Measurements from ENCODE around the gene CLEC16A. TPM values are rescaled to one million over a fixed set of nuclear protein-coding genes. Genes with fewer than 3 reads are reported as not detected.

CLEC16A gene
- total and polyA plus RNA-seq, 2 experiments from 2014 or later, result 9.9 to 24.1 TPM

DNA sequence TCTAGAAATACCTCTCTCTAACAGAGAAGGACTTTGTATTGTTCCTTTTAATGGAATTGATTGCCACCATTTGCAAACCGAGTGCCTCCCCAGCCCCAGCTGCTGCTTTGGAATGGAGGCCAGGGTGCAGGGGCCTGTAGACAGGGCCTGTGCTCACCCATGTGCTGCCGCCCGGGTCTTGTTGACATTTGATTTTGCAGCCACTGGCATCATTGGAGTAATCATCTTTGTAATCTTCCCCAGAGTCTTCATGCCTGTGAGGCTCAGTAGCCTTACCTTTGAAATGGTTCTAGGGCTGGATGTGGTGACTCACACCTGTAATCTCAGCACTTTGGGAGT lies 119.8 kb downstream of the CLEC16A start:
- Mint-ChIP-seq H3K27me3 (ENCODE audit: insufficient read depth, low read depth, poor library complexity) (peaks cover 3% of the 10 kb centered on the region), H3K4me1 (peaks cover 8% of the 10 kb centered on the region), H3K4me3 (no peak overlapping the region), H3K9me3 (no peaks in the 10 kb centered on the region), H3K36me3 (ENCODE audit: low read depth) (no peaks in the 10 kb centered on the region), H3K27ac (no peak overlapping the region)
- Histone ChIP-seq H3F3A (replicated peaks; ENCODE audit: low read depth) (no peaks in the 10 kb centered on the region), H4K20me1 (replicated peaks; ENCODE audit: insufficient read depth) (no peaks in the 10 kb centered on the region), H3K4me2 (no peak overlapping the region), H3K4me1 (ENCODE audit: insufficient read depth) (no peaks in the 10 kb centered on the region), H3K36me3 (ENCODE audit: insufficient read depth) (no peaks in the 10 kb centered on the region), H3K27me3 (ENCODE audit: insufficient read depth) (no peaks in the 10 kb centered on the region), H3K9me2 (ENCODE audit: insufficient read depth) (no peaks in the 10 kb centered on the region), H2AFZ (no peak overlapping the region), H3K4me3 (no peak overlapping the region), H3K79me2 (replicated peaks; ENCODE audit: insufficient read depth) (no peaks in the 10 kb centered on the region), H3K27ac (ENCODE audit: low read depth) (no peak overlapping the region)
- ATAC-seq, result no peak
- no peak for DNase-seq (ENCODE audit: low spot score)
- TF ChIP-seq ZNF114 (CRISPR knock-in tag; IDR thresholded peaks at IDR 0.05), result no peak
- no peak for TF ChIP-seq EZH2phosphoT487 (IDR thresholded peaks at IDR 0.05; ENCODE audit: unreplicated experiment)
- no peak for TF ChIP-seq ETS1 (IDR thresholded peaks at IDR 0.05)
- no peak for TF ChIP-seq EZH2 (IDR thresholded peaks at IDR 0.05; ENCODE audit: low read depth, unreplicated experiment)
- TF ChIP-seq ZNF331 (CRISPR knock-in tag; IDR thresholded peaks at IDR 0.05; ENCODE audit: low read depth), result no peak
- no peak for TF ChIP-seq ZNF462 (CRISPR knock-in tag; IDR thresholded peaks at IDR 0.05)
- TF ChIP-seq STAT1 (IDR thresholded peaks at IDR 0.05; ENCODE audit: unreplicated experiment), result no peak

All from GM23338 (cell line).